HEK293 (cell line): ENCODE measurements around the gene CAB39.

ENCODE experiments used
- BCL11B ChIP-seq: fragments of 450-650 bp; formaldehyde crosslinking; IDR thresholded peaks from 2 replicates; pipeline ENCODE4 v1.5.1; 2016; ENCODE audit warnings: low read depth, missing biosample characterization, missing genetic modification characterization
- CTCF ChIP-seq: fragments of 450-650 bp; formaldehyde crosslinking; IDR thresholded peaks from 2 replicates; pipeline ENCODE4 v1.5.1; 2016; ENCODE audit warnings: missing biosample characterization, missing genetic modification characterization
- KLF8 ChIP-seq: fragments of 450-650 bp; formaldehyde crosslinking; IDR thresholded peaks from 2 replicates; pipeline ENCODE4 v1.5.1; 2016; ENCODE audit warnings: missing biosample characterization, missing genetic modification characterization
- PATZ1 ChIP-seq: fragments of 450-650 bp; formaldehyde crosslinking; IDR thresholded peaks from 2 replicates; pipeline ENCODE4 v1.5.1; 2016; ENCODE audit warnings: missing biosample characterization, missing genetic modification characterization
- PRDM1 ChIP-seq: fragments of 450-650 bp; formaldehyde crosslinking; IDR thresholded peaks from 2 replicates; pipeline ENCODE4; 2016; ENCODE audit warnings: missing biosample characterization, missing genetic modification characterization
- PRDM6 ChIP-seq: fragments of 450-650 bp; formaldehyde crosslinking; IDR thresholded peaks from 2 replicates; pipeline ENCODE4 v1.5.1; 2017; ENCODE audit warnings: missing biosample characterization, missing genetic modification characterization
- RBAK ChIP-seq: fragments of 450-650 bp; formaldehyde crosslinking; IDR thresholded peaks from 2 replicates; pipeline ENCODE4 v1.5.1; 2016; ENCODE audit warnings: missing biosample characterization, missing genetic modification characterization
- REPIN1 ChIP-seq: fragments of 450-650 bp; formaldehyde crosslinking; IDR thresholded peaks from 2 replicates; pipeline ENCODE4 v1.5.1; 2017; ENCODE audit warnings: missing biosample characterization, missing genetic modification characterization, low read depth
- SP3 ChIP-seq: fragments of 450-650 bp; formaldehyde crosslinking; IDR thresholded peaks from 2 replicates; pipeline ENCODE4 v1.5.1; 2016; ENCODE audit warnings: missing biosample characterization, missing genetic modification characterization
- YY1 ChIP-seq: fragments of 450-650 bp; formaldehyde crosslinking; IDR thresholded peaks from 2 replicates; pipeline ENCODE4 v1.5.1; 2018; ENCODE audit warnings: missing biosample characterization, missing genetic modification characterization
- ZBTB1 ChIP-seq: fragments of 450-650 bp; formaldehyde crosslinking; IDR thresholded peaks from 2 replicates; pipeline ENCODE4 v1.5.1; 2016; ENCODE audit warnings: missing biosample characterization, missing genetic modification characterization
- ZBTB8A ChIP-seq: fragments of 450-650 bp; formaldehyde crosslinking; IDR thresholded peaks from 2 replicates; pipeline ENCODE4 v1.5.1; 2016; ENCODE audit warnings: missing biosample characterization, missing genetic modification characterization
- ZNF155 ChIP-seq: fragments of 450-650 bp; formaldehyde crosslinking; IDR thresholded peaks from 2 replicates; pipeline ENCODE4 v1.5.1; 2016; ENCODE audit warnings: missing biosample characterization, missing genetic modification characterization
- ZNF184 ChIP-seq: fragments of 450-650 bp; IDR thresholded peaks from 2 replicates; pipeline ENCODE4 v1.5.1; 2018; ENCODE audit warnings: missing biosample characterization, mild to moderate bottlenecking, missing genetic modification characterization
- ZNF2 ChIP-seq: fragments of 450-650 bp; formaldehyde crosslinking; IDR thresholded peaks from 2 replicates; pipeline ENCODE4 v1.5.1; 2016; ENCODE audit warnings: missing biosample characterization, missing genetic modification characterization
- ZNF274 ChIP-seq, 2 experiments: fragments of 200-500 bp in 1 of 2; fragments of 450-650 bp in 1 of 2; sonication (Bioruptor generic) in 1 of 2; formaldehyde crosslinking in 1 of 2; IDR thresholded peaks; 2 replicates each; pipeline versions ENCODE4 v1.5.1 to v1.6.1; 2014 to 2016; ENCODE audit warnings: borderline replicate concordance in 1 of 2, inconsistent platforms in 1 of 2, low read length in 1 of 2, missing biosample characterization in 1 of 2, missing genetic modification characterization in 1 of 2
- ZNF302 ChIP-seq: fragments of 450-650 bp; formaldehyde crosslinking; IDR thresholded peaks from 2 replicates; pipeline ENCODE4 v1.5.1; 2016; ENCODE audit warnings: missing biosample characterization, missing genetic modification characterization, low read depth
- ZNF324 ChIP-seq: fragments of 450-650 bp; formaldehyde crosslinking; IDR thresholded peaks from 2 replicates; pipeline ENCODE4 v1.5.1; 2016; ENCODE audit warnings: missing biosample characterization, missing genetic modification characterization
- ZNF341 ChIP-seq: fragments of 450-650 bp; formaldehyde crosslinking; IDR thresholded peaks from 2 replicates; pipeline ENCODE4; 2016; ENCODE audit warnings: low read depth, missing biosample characterization, missing genetic modification characterization
- ZNF416 ChIP-seq: fragments of 450-650 bp; formaldehyde crosslinking; IDR thresholded peaks from 2 replicates; pipeline ENCODE4 v1.5.1; 2016; ENCODE audit warnings: missing biosample characterization, missing genetic modification characterization
- ZNF423 ChIP-seq: fragments of 450-650 bp; formaldehyde crosslinking; IDR thresholded peaks from 2 replicates; pipeline ENCODE4 v1.5.1; 2016; ENCODE audit warnings: missing biosample characterization, missing genetic modification characterization
- ZNF426 ChIP-seq: fragments of 450-650 bp; formaldehyde crosslinking; IDR thresholded peaks from 2 replicates; pipeline ENCODE4 v1.5.1; 2017; ENCODE audit warnings: missing biosample characterization, missing genetic modification characterization, mild to moderate bottlenecking, inconsistent platforms, moderate library complexity
- ZNF449 ChIP-seq: fragments of 450-650 bp; formaldehyde crosslinking; IDR thresholded peaks from 2 replicates; pipeline ENCODE4 v1.5.1; 2017; ENCODE audit warnings: missing biosample characterization, mild to moderate bottlenecking, missing genetic modification characterization, moderate library complexity
- ZNF530 ChIP-seq: fragments of 450-650 bp; formaldehyde crosslinking; IDR thresholded peaks from 2 replicates; pipeline ENCODE4 v1.5.1; 2016; ENCODE audit warnings: low read depth, missing biosample characterization, missing genetic modification characterization
- ZNF585B ChIP-seq: fragments of 450-650 bp; formaldehyde crosslinking; IDR thresholded peaks from 2 replicates; pipeline ENCODE4 v1.5.1; 2016; ENCODE audit warnings: missing biosample characterization, missing genetic modification characterization
- ZNF664 ChIP-seq: fragments of 450-650 bp; formaldehyde crosslinking; IDR thresholded peaks from 2 replicates; pipeline ENCODE4 v1.5.1; 2016; ENCODE audit warnings: missing biosample characterization, missing genetic modification characterization
- ZNF776 ChIP-seq: fragments of 450-650 bp; formaldehyde crosslinking; IDR thresholded peaks from 2 replicates; pipeline ENCODE4 v1.5.0; 2017; ENCODE audit warnings: missing biosample characterization, missing genetic modification characterization, borderline replicate concordance
- ZNF777 ChIP-seq: fragments of 450-650 bp; formaldehyde crosslinking; IDR thresholded peaks from 2 replicates; pipeline ENCODE4 v1.5.1; 2017; ENCODE audit warnings: missing biosample characterization, missing genetic modification characterization, borderline replicate concordance
- ZNF785 ChIP-seq: fragments of 450-650 bp; formaldehyde crosslinking; IDR thresholded peaks from 2 replicates; pipeline ENCODE4 v1.5.1; 2016; ENCODE audit warnings: missing biosample characterization, missing genetic modification characterization
- ZNF843 ChIP-seq: fragments of 450-650 bp; formaldehyde crosslinking; IDR thresholded peaks from 2 replicates; pipeline ENCODE4 v1.5.1; 2016; ENCODE audit warnings: missing biosample characterization, missing genetic modification characterization

CAB39 gene

GRCh38 chr2:230864605-230865306 is 152.1 kb downstream of the CAB39 start, which contains the start of gene ITM2C (continued):
- TF ChIP-seq ZNF449 (tag by site-specific recombination) (no peak), ZNF843 (peak; percentile 58; the same call in 1 of the 2 replicates), ZBTB8A (tag by site-specific recombination) (peak; percentile 96), ZNF426 (tag by site-specific recombination) (no peak), PATZ1 (peak; percentile 58; the same call in 1 of the 2 replicates), ZNF530 (tag by site-specific recombination) (no peak), PRDM6 (tag by site-specific recombination) (no peak), SP3 (tag by site-specific recombination) (0 out of 2 replicates have a peak, but pooled peaks have one; percentile 10), ZNF785 (tag by site-specific recombination) (peak; percentile 91), YY1 (tag by site-specific recombination) (no peak), RBAK (tag by site-specific recombination) (no peak), ZNF776 (tag by site-specific recombination) (no peak), ZNF274 (IDR thresholded peaks at IDR 0.05; ENCODE audit: low read length) (no peak), ZNF274 (tag by site-specific recombination; IDR thresholded peaks at IDR 0.05; ENCODE audit: borderline replicate concordance) (no peak), CTCF (tag by site-specific recombination) (peak; percentile 90), ZNF416 (tag by site-specific recombination) (no peak), ZNF184 (tag by site-specific recombination) (no peak), KLF8 (tag by site-specific recombination) (0 out of 2 replicates have a peak, but pooled peaks have one; percentile 36), REPIN1 (no peak), ZNF324 (no peak), ZNF2 (tag by site-specific recombination) (0 out of 2 replicates have a peak, but pooled peaks have one; percentile 37), ZNF777 (tag by site-specific recombination) (no peak), ZNF664 (tag by site-specific recombination) (no peak), ZNF155 (tag by site-specific recombination) (no peak), ZNF585B (no peak), ZNF423 (tag by site-specific recombination) (0 out of 2 replicates have a peak, but pooled peaks have one; percentile 46), PRDM1 (peak; percentile 89), ZNF341 (tag by site-specific recombination) (no peak), ZBTB1 (tag by site-specific recombination) (no peak), BCL11B (tag by site-specific recombination) (no peak), ZNF302 (no peak)
